Measurements from ENCODE around the gene ERBIN.

GRCh38 chr5:65880496-65881072 lies 45.8 kb upstream of the ERBIN start:
- TF ChIP-seq GATA2 (IDR thresholded peaks at IDR 0.05; ENCODE audit: low read depth, low read length): no peak
- no peak for TF ChIP-seq GATA3 (IDR thresholded peaks at IDR 0.05; ENCODE audit: low read depth, low read length)

Data from SH-SY5Y (cell line).